Measurements from ENCODE around the gene MMS22L. TPM values are rescaled to one million over a fixed set of nuclear protein-coding genes. Genes with fewer than 3 reads are reported as not detected.

The MMS22L gene
- total RNA-seq, 1 experiment from 2014 or later, result 52.8 TPM

DNA sequence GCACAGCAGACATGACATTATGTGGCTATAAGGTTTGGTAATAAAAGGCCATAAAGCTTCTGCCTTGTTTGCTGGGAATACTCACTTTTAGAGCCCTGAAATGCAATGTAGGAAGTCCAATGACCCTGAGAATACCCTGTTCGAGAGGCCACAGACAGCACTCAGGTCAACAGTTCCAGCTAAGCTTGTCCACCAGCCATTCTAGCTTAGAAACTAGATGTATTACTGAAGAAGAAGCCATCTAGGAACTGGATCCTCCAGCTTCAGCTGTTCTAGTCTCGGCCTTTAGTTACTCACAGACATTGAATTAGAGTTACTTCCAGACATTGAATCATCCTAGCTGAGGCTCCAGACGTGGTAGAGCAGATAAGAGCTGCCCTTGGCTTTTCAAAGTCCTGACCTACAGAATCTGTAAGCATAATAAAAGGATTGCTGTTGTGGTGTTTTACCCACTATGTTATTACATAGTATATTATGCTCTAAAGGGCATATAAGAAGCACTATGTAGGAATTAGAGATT is 84.9 kb downstream of the MMS22L start:
- no peak overlapping the region for H3K27ac ChIP-seq (ENCODE audit: insufficient read length, low read depth, low read length)
- H2BK12ac ChIP-seq (ENCODE audit: insufficient read length, low read depth, low read length), result no peak overlapping the region
- H3K4ac ChIP-seq (ENCODE audit: low read depth, low read length), result no peak overlapping the region
- no peaks in the 10 kb centered on the region for H3K9me3 Mint-ChIP-seq
- WGBS (ENCODE audit: extremely low coverage, insufficient read length, low lambda C conversion rate), result no CpG with 5 or more reads among the region's 3 CpGs
- H4K5ac ChIP-seq (ENCODE audit: insufficient read length, low read depth, low read length), result no peak overlapping the region
- H3T11ph ChIP-seq (ENCODE audit: low read length), result no peak overlapping the region
- H3K4me1 ChIP-seq (ENCODE audit: insufficient read depth, low read length), result no peaks in the 10 kb centered on the region
- TF ChIP-seq, protein P1, sequence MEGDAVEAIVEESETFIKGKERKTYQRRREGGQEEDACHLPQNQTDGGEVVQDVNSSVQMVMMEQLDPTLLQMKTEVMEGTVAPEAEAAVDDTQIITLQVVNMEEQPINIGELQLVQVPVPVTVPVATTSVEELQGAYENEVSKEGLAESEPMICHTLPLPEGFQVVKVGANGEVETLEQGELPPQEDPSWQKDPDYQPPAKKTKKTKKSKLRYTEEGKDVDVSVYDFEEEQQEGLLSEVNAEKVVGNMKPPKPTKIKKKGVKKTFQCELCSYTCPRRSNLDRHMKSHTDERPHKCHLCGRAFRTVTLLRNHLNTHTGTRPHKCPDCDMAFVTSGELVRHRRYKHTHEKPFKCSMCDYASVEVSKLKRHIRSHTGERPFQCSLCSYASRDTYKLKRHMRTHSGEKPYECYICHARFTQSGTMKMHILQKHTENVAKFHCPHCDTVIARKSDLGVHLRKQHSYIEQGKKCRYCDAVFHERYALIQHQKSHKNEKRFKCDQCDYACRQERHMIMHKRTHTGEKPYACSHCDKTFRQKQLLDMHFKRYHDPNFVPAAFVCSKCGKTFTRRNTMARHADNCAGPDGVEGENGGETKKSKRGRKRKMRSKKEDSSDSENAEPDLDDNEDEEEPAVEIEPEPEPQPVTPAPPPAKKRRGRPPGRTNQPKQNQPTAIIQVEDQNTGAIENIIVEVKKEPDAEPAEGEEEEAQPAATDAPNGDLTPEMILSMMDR (conservative IDR thresholded peaks at IDR 0.05), result no peak
- H2BK5ac ChIP-seq (ENCODE audit: insufficient read length, low read length), result no peak overlapping the region
- peaks cover 0 to 7% (median 5%) of the 10 kb centered on the region in 3 experiments; a peak in 6 of 7 replicates for H3K36me3 Mint-ChIP-seq (ENCODE audit: insufficient read depth in 1 of 3, low read depth in 3 of 3)
- H2AK5ac ChIP-seq (ENCODE audit: insufficient read length, low read length), result no peak overlapping the region
- no peak overlapping the region for H3K18ac ChIP-seq (ENCODE audit: insufficient read length, low read depth, low read length)
- no peak overlapping the region for H3K27ac Mint-ChIP-seq
- no peak for DNase-seq
- no peak overlapping the region for H2AFZ ChIP-seq (ENCODE audit: low read length)
- no peaks in the 10 kb centered on the region for H3K4me1 Mint-ChIP-seq
- no peaks in the 10 kb centered on the region for H4K20me1 ChIP-seq (ENCODE audit: control insufficient read depth, insufficient read depth, insufficient read length)
- no peaks in the 10 kb centered on the region for H3K79me1 ChIP-seq (ENCODE audit: insufficient read depth, low read depth, low read length, poor library complexity, severe bottlenecking)
- no peak overlapping the region for H3K4me3 Mint-ChIP-seq
- H2BK120ac ChIP-seq (ENCODE audit: low read depth, low read length, poor library complexity, severe bottlenecking), result no peak overlapping the region
- H3K27me3 ChIP-seq (ENCODE audit: insufficient read depth, low read length), result no peaks in the 10 kb centered on the region
- no peak overlapping the region for H3K14ac ChIP-seq (ENCODE audit: insufficient read depth, low read length)
- H3K23me2 ChIP-seq (ENCODE audit: insufficient read length, low read depth, low read length, poor library complexity, severe bottlenecking), result no peaks in the 10 kb centered on the region
- H3K9me3 ChIP-seq (ENCODE audit: control insufficient read depth, low read depth, low read length), result no peaks in the 10 kb centered on the region
- H3K27me3 Mint-ChIP-seq (ENCODE audit: low read depth), result no peaks in the 10 kb centered on the region
- no peak overlapping the region for H4K8ac ChIP-seq (replicated peaks; ENCODE audit: insufficient read length, low read depth, low read length)
- no peak overlapping the region for H3K56ac ChIP-seq (ENCODE audit: insufficient read length, low read depth, low read length)
- no peak overlapping the region for H3K23ac ChIP-seq (ENCODE audit: insufficient read length, low read depth, low read length)
- H2BK20ac ChIP-seq (ENCODE audit: low read depth, low read length, poor library complexity, severe bottlenecking), result no peak overlapping the region
- H3K4me2 ChIP-seq (ENCODE audit: insufficient read depth, insufficient read length, low read length), result no peak overlapping the region
- H3K79me2 ChIP-seq (ENCODE audit: insufficient read depth, low read length), result no peaks in the 10 kb centered on the region
- no peak overlapping the region for H3K9ac ChIP-seq (ENCODE audit: extremely low read depth, insufficient read length, low read length)
- H2BK15ac ChIP-seq (ENCODE audit: low read depth, low read length), result no peak overlapping the region
- no peak overlapping the region for H4K91ac ChIP-seq (ENCODE audit: insufficient read length, low read depth, low read length)

All from H9 (cell line).